ENCODE results near the gene NSG1. TPM values are rescaled to one million over a fixed set of nuclear protein-coding genes. Genes with fewer than 3 reads are reported as not detected.

The NSG1 gene
- total RNA-seq, 1 experiment from 2014 or later = 3.8 TPM

GRCh38 chr4:4425119-4425690, 38.3 kb downstream of the NSG1 start:
- in situ Hi-C loops (cut with HindIII; ENCODE audit: low pct_unique_long_range_greater_than_20kb, low sequenced_read_pairs) = no loop called here
- no peak for DNase-seq (ENCODE audit: low read depth)

- DNase-seq (ENCODE audit: low read depth) = no peak
- in situ Hi-C loops (cut with HindIII; ENCODE audit: low pct_unique_long_range_greater_than_20kb, low sequenced_read_pairs) = no loop called here
Measured at GRCh38 chr4:4425696-4426095, 38.8 kb downstream of the NSG1 start.

GRCh38 chr4:4426511-4427120, 39.7 kb downstream of the NSG1 start:
- no peak for DNase-seq (ENCODE audit: low read depth)
- in situ Hi-C loops (cut with HindIII; ENCODE audit: low pct_unique_long_range_greater_than_20kb, low sequenced_read_pairs) = no loop called here

DNA sequence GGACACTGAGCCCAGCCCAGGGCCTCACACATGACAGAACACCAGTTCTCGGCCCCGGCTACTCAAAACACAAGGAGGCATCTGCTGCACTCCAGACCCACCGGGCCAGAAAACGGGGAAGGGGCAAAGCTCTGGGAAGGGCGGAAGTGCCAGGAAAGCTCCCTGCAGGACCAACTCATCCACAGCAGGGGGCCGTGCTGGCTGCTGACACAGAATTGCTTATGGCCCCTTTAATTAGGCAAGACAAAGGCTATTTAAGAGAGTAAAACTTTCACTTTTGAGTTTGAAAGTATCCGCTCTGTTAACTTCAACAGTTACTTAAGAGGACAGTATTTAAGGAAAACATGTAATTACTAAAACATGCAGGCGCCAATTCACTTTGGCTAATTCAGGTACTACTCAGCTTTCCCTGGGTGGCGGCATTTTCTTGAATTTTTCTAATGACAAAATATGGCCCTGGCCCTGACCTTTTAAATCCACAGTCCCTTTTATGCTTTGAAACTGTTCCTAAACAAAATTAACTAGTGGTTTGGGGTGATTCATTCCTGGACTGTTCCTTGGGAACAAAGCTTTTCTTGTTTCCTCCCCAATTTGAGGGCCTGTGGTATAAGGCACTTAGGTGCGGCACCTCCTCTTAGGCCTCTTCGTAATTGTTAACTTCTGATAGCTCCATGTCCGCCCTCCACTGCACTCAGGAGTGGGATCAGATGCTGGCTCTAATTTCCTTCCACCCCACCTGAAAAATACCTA, 40.4 kb downstream of the NSG1 start:
- DNase-seq (ENCODE audit: low read depth) = no peak
- in situ Hi-C loops (cut with HindIII; ENCODE audit: low pct_unique_long_range_greater_than_20kb, low sequenced_read_pairs) = no loop called here

DNA sequence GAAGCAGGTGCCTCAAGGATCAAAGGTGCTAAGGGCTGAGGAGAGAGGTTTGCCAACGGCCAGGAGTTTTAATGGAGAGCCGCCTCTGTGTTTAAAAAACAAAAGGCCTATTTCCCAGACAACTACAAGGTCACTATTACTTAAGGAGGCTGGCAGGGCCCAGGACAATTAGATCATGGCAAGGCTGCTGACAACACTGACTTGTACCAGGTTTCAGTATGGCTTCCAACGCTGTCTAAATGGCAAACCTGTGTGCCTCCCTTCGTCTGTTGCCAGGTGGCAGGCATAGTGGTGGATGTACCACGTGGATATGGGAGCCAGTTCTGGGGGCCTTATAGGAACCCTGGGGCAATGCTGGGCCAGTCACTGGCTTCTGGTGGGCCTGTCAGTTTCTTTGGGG, 41.0 kb downstream of the NSG1 start:
- in situ Hi-C loops (cut with HindIII; ENCODE audit: low pct_unique_long_range_greater_than_20kb, low sequenced_read_pairs) = no loop called here
- DNase-seq (ENCODE audit: low read depth) = no peak

GRCh38 chr4:4428966-4429875, 42.3 kb downstream of the NSG1 start:
- no peak for DNase-seq (ENCODE audit: low read depth)
- in situ Hi-C loops (cut with HindIII; ENCODE audit: low pct_unique_long_range_greater_than_20kb, low sequenced_read_pairs) = no loop called here

GRCh38 chr4:4430492-4431195, 43.7 kb downstream of the NSG1 start:
- DNase-seq (ENCODE audit: low read depth) = peak; percentile 62
- in situ Hi-C loops (cut with HindIII; ENCODE audit: low pct_unique_long_range_greater_than_20kb, low sequenced_read_pairs) = no loop called here

GRCh38 chr4:4432341-4433125, 45.6 kb downstream of the NSG1 start:
- DNase-seq (ENCODE audit: low read depth) = no peak
- in situ Hi-C loops (cut with HindIII; ENCODE audit: low pct_unique_long_range_greater_than_20kb, low sequenced_read_pairs) = no loop called here

DNA sequence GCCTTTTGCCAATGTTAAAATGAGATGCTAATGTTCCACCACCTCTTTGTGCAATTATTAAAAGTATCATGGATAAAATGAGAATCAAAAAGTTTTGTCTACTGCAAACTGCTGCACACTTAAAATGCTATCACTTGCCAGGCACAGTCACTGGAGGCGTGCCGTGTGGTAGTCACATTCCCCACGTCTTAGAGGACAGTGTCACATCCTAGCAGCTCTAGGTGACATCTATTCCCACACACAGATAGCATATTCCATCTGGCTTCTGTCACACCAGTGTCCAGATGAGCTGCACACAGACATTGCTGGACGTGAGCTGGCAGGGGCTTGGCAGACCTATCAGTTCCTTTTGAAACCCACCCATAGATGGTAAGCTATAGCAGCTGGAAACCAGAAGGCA, 47.0 kb downstream of the NSG1 start:
- in situ Hi-C loops (cut with HindIII; ENCODE audit: low pct_unique_long_range_greater_than_20kb, low sequenced_read_pairs) = no loop called here
- DNase-seq (ENCODE audit: low read depth) = no peak

DNA sequence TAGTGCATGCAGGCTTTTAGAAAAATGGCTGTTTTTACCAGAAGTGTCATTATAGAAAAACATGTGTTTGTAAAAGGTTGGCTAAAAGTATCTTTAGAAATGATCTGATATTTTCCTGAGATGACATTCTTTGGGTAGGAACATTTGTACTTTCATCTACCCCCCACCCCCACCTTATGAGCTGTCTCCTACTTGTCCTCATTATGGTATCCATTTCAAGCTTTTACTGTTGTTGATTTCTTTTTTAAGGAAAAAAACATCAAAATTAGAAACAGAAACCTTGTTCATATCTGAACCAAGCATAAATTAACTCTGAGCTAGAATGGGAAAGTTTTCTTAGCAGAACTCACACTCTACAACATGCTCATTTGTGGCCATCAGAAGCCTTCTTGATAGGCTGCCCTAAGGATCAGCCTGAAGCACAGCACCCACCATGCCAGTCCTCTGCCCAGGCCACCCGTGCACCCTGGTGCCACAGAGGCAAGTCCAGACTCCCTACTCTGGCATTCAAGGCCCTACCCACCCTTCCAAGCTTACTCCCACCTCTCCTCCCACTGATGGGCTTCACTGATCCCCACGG, 49.4 kb downstream of the NSG1 start:
- in situ Hi-C loops (cut with HindIII; ENCODE audit: low pct_unique_long_range_greater_than_20kb, low sequenced_read_pairs) = no loop called here
- no peak for DNase-seq (ENCODE audit: low read depth)

- in situ Hi-C loops (cut with HindIII; ENCODE audit: low pct_unique_long_range_greater_than_20kb, low sequenced_read_pairs) = no loop called here
- no peak for DNase-seq (ENCODE audit: low read depth)
Measured at GRCh38 chr4:4437798-4438470, 51.0 kb downstream of the NSG1 start.

GRCh38 chr4:4438891-4439290, 52.0 kb downstream of the NSG1 start:
- no peak for DNase-seq (ENCODE audit: low read depth)
- in situ Hi-C loops (cut with HindIII; ENCODE audit: low pct_unique_long_range_greater_than_20kb, low sequenced_read_pairs) = no loop called here

GRCh38 chr4:4439782-4440181, 52.9 kb downstream of the NSG1 start:
- in situ Hi-C loops (cut with HindIII; ENCODE audit: low pct_unique_long_range_greater_than_20kb, low sequenced_read_pairs) = no loop called here
- no peak for DNase-seq (ENCODE audit: low read depth)

GRCh38 chr4:4440333-4441061, 53.6 kb downstream of the NSG1 start:
- DNase-seq (ENCODE audit: low read depth) = no peak
- in situ Hi-C loops (cut with HindIII; ENCODE audit: low pct_unique_long_range_greater_than_20kb, low sequenced_read_pairs) = no loop called here

DNA sequence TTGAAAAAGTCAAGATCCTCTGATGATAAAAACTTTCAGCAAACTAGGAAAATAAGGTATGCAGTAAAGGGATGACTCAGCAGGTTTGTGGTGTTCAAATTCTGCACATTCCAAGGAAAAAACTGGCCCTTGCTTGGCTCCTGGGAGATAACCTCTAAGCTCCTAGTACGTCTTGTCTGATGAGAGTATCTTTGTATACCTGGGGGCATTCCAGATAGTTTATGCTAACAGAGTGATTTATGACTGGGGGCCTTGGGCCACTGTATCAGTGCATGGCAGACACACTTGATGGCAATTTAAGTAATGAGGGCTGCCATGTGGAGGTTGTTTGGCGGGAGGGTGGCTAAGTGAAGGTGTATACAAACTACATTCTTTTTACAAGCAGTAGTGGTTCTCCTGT, 56.9 kb downstream of the NSG1 start:
- in situ Hi-C loops (cut with HindIII; ENCODE audit: low pct_unique_long_range_greater_than_20kb, low sequenced_read_pairs) = no loop called here
- DNase-seq (ENCODE audit: low read depth) = peak; percentile 52

DNA sequence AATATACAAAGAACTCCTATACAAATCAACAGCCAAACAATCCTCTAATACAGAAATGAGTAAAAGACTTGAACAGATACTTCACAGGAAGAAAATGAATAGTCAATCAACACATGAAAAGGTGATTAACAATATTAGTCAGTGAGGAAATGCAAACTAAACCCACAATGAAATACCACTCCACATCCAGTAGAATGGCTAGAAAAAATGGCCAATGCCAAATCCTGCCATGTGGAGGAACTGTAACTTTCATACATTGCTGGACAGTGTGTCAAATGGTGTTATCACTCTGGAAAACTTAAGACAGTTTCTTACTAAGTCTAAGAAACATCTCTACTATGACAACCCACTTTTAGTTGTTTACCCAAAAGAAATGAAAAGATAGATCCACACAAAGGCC, 59.5 kb downstream of the NSG1 start:
- in situ Hi-C loops (cut with HindIII; ENCODE audit: low pct_unique_long_range_greater_than_20kb, low sequenced_read_pairs) = no loop called here
- DNase-seq (ENCODE audit: low read depth) = no peak
